GM15510 (cell line): ENCODE results near the gene PADI3.

ENCODE experiments used
- POLR2A ChIP-seq: IDR thresholded peaks from 3 replicates; pipeline ENCODE4 v1.6.1; 2011; ENCODE audit warnings: borderline replicate concordance; ENCODE audit not compliant: insufficient read length; ENCODE audit errors: extremely low read depth

PADI3 gene

GRCh38 chr1:17230106-17230505 lies 18.8 kb upstream of the PADI3 start:
- no peak for TF ChIP-seq POLR2A

GRCh38 chr1:17230671-17231310 lies 18.1 kb upstream of the PADI3 start:
- TF ChIP-seq POLR2A, result no peak

GRCh38 chr1:17232759-17233661 lies 15.9 kb upstream of the PADI3 start:
- no peak for TF ChIP-seq POLR2A

- TF ChIP-seq POLR2A, result no peak
These were observed 15.1 kb upstream of the PADI3 start for GRCh38 chr1:17233675-17234320.

- no peak for TF ChIP-seq POLR2A
These were observed 14.5 kb upstream of the PADI3 start for GRCh38 chr1:17234405-17234804.

GRCh38 chr1:17235135-17235885 lies 13.6 kb upstream of the PADI3 start:
- TF ChIP-seq POLR2A, result no peak

- TF ChIP-seq POLR2A, result no peak
These were observed 11.9 kb upstream of the PADI3 start for GRCh38 chr1:17236779-17237560.

- no peak for TF ChIP-seq POLR2A
These were observed 11.4 kb upstream of the PADI3 start for GRCh38 chr1:17237561-17237903.

- no peak for TF ChIP-seq POLR2A
These were observed 9.5 kb upstream of the PADI3 start for GRCh38 chr1:17239420-17239819.

GRCh38 chr1:17243274-17243673 lies 5.6 kb upstream of the PADI3 start:
- TF ChIP-seq POLR2A, result no peak

GRCh38 chr1:17244821-17245740 lies 3.8 kb upstream of the PADI3 start:
- TF ChIP-seq POLR2A, result no peak

- no peak for TF ChIP-seq POLR2A
These were observed 3.0 kb upstream of the PADI3 start for GRCh38 chr1:17245816-17246325.

- TF ChIP-seq POLR2A, result no peak
These were observed 1.9 kb upstream of the PADI3 start for GRCh38 chr1:17246971-17247370.

- TF ChIP-seq POLR2A, result no peak
These were observed 1.7 kb downstream of the PADI3 start for GRCh38 chr1:17250601-17251000.

- TF ChIP-seq POLR2A, result no peak
These were observed 2.3 kb downstream of the PADI3 start for GRCh38 chr1:17251246-17251645.
